Stimulated activated CD4-positive, alpha-beta T cell treated with anti-CD3 and anti-CD28 coated beads, Interleukin-4, amount 100 ng/mL, for 4 hours (primary cell): ENCODE data around the gene FAM43B.

Experiments
- DNase-seq, 2 experiments: peaks; one replicate each; pipeline ENCODE4 v3.0.0-alpha.2; 2020

The FAM43B gene

GRCh38 chr1:20552728-20553445 is 514 bp downstream of the FAM43B start:
- DNase-seq: no peak

- no peak for DNase-seq
These were observed 2.8 kb downstream of the FAM43B start for GRCh38 chr1:20555025-20555757.

- no peak for DNase-seq
These were observed 3.4 kb downstream of the FAM43B start for GRCh38 chr1:20555758-20556120.

- no peak for DNase-seq
These were observed 5.8 kb downstream of the FAM43B start for GRCh38 chr1:20558191-20558590.

GRCh38 chr1:20560966-20561365 is 8.6 kb downstream of the FAM43B start:
- DNase-seq: no peak

- no peak for DNase-seq
These were observed 12.9 kb downstream of the FAM43B start for GRCh38 chr1:20565234-20565633.

GRCh38 chr1:20569523-20570098 is 17.2 kb downstream of the FAM43B start:
- no peak for DNase-seq

- DNase-seq: no peak
These were observed 19.1 kb downstream of the FAM43B start for GRCh38 chr1:20571427-20571826.

- DNase-seq: no peak
These were observed 21.6 kb downstream of the FAM43B start for GRCh38 chr1:20573987-20574386.

GRCh38 chr1:20574686-20575540 is 22.5 kb downstream of the FAM43B start:
- DNase-seq: peak; percentile 41 to 62

GRCh38 chr1:20575541-20576336 is 23.4 kb downstream of the FAM43B start:
- DNase-seq: no peak

- DNase-seq: no peak
These were observed 25.7 kb downstream of the FAM43B start for GRCh38 chr1:20578062-20578461.

- DNase-seq: no peak
These were observed 26.5 kb downstream of the FAM43B start for GRCh38 chr1:20578721-20579395.

GRCh38 chr1:20584890-20585289 is 32.5 kb downstream of the FAM43B start:
- DNase-seq: no peak

GRCh38 chr1:20586953-20587660 is 34.7 kb downstream of the FAM43B start:
- DNase-seq: no peak

GRCh38 chr1:20587661-20588053 is 35.3 kb downstream of the FAM43B start:
- no peak for DNase-seq

- DNase-seq: no peak
These were observed 36.4 kb downstream of the FAM43B start, which contains the start of gene CDA for GRCh38 chr1:20588634-20589225. Gene CDA, plus strand, starts transcription at chr1:20589097. Its CDS starts 33 bp downstream, at chr1:20589130.

GRCh38 chr1:20589331-20590278 is 37.2 kb downstream of the FAM43B start:
- DNase-seq: no peak

GRCh38 chr1:20590306-20590777 is 38.0 kb downstream of the FAM43B start:
- DNase-seq: no peak
